ENCODE data around the gene CDH22. TPM values are rescaled to one million over a fixed set of nuclear protein-coding genes. Genes with fewer than 3 reads are reported as not detected.

Gene CDH22
- total RNA-seq, 1 experiment from 2014 or later = not detected

- ChIA-PET CTCF (no interaction called here), POLR2A (ENCODE audit: low non-redundant PET) (no interaction called here)
- BruUV-seq (replicated peaks) = no TSS peak
- TF ChIP-seq, protein P1, sequence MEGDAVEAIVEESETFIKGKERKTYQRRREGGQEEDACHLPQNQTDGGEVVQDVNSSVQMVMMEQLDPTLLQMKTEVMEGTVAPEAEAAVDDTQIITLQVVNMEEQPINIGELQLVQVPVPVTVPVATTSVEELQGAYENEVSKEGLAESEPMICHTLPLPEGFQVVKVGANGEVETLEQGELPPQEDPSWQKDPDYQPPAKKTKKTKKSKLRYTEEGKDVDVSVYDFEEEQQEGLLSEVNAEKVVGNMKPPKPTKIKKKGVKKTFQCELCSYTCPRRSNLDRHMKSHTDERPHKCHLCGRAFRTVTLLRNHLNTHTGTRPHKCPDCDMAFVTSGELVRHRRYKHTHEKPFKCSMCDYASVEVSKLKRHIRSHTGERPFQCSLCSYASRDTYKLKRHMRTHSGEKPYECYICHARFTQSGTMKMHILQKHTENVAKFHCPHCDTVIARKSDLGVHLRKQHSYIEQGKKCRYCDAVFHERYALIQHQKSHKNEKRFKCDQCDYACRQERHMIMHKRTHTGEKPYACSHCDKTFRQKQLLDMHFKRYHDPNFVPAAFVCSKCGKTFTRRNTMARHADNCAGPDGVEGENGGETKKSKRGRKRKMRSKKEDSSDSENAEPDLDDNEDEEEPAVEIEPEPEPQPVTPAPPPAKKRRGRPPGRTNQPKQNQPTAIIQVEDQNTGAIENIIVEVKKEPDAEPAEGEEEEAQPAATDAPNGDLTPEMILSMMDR (conservative IDR thresholded peaks at IDR 0.05; ENCODE audit: low read depth, low read length) = no peak
- TF ChIP-seq EZH2 (IDR thresholded peaks at IDR 0.05; ENCODE audit: borderline replicate concordance, low read depth, low read length, poor library complexity, severe bottlenecking) = no peak
- H3K9me3 ChIP-seq (ENCODE audit: low read depth, low read length, poor library complexity, severe bottlenecking) = no peaks in the 10 kb centered on the region
- DNase-seq (ENCODE audit: low spot score) = no peak
- intact Hi-C loops (cut with micrococcal nuclease; ENCODE audit: unreplicated experiment) = no loop called here
- H3K4me3 ChIP-seq (ENCODE audit: low read depth, low read length, poor library complexity, severe bottlenecking) = no peak overlapping the region
- no peaks in the 10 kb centered on the region for H3K36me3 ChIP-seq (ENCODE audit: insufficient read depth, low read length, poor library complexity, severe bottlenecking)
- no peaks in the 10 kb centered on the region for H3K4me1 ChIP-seq (ENCODE audit: insufficient read depth, low read length, poor library complexity, severe bottlenecking)
- peaks cover 27% of the 10 kb centered on the region for H3K27me3 ChIP-seq (replicated peaks; ENCODE audit: insufficient read depth, low read depth, low read length, poor library complexity)
- H3K27ac ChIP-seq (ENCODE audit: low read depth, low read length, poor library complexity, severe bottlenecking) = no peak overlapping the region
These were observed 85.7 kb downstream of the CDH22 start for GRCh38 chr20:46222521-46223007.

DNA sequence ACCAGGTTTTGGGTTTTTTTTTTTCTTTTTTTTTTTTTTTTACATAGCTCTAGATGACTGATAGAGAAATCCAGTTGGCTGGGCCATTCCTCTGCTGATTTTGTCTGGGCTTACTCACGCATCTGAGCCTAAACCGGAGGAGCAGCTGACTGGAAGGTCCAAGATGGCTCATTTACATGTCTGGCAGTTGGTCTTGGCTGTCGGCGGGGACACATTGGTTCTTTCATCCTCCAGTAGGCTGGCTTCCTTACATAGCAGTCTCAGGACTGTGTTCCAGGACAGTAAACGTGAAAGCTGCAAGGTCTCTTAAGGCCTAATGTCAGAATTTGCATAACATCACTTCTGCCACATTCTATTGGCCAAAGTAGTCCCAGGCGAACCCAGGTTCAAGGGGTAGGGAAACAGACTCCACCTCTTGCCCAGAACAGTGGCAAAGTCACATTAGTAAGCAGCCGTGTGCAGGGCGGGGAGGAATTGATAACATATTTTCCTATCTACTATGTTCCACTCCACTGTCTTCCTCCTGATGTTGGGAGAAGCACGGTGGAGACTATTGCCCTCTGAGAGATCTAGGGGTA, 87.0 kb downstream of the CDH22 start:
- no peaks in the 10 kb centered on the region for H3K4me1 ChIP-seq (ENCODE audit: insufficient read depth, low read length, poor library complexity, severe bottlenecking)
- H3K9me3 ChIP-seq (ENCODE audit: low read depth, low read length, poor library complexity, severe bottlenecking) = no peaks in the 10 kb centered on the region
- CTCF ChIA-PET = no interaction called here
- intact Hi-C loops (cut with micrococcal nuclease; ENCODE audit: unreplicated experiment) = no loop called here
- TF ChIP-seq, protein P1 (conservative IDR thresholded peaks at IDR 0.05; ENCODE audit: low read depth, low read length) = no peak
- no peak for TF ChIP-seq EZH2 (IDR thresholded peaks at IDR 0.05; ENCODE audit: borderline replicate concordance, low read depth, low read length, poor library complexity, severe bottlenecking)
- POLR2A ChIA-PET (ENCODE audit: low non-redundant PET) = no interaction called here
- no TSS peak for BruUV-seq (replicated peaks)
- H3K27me3 ChIP-seq (replicated peaks; ENCODE audit: insufficient read depth, low read depth, low read length, poor library complexity) = peaks cover 22% of the 10 kb centered on the region
- H3K4me3 ChIP-seq (ENCODE audit: low read depth, low read length, poor library complexity, severe bottlenecking) = no peak overlapping the region
- no peak for DNase-seq (ENCODE audit: low spot score)
- H3K27ac ChIP-seq (ENCODE audit: low read depth, low read length, poor library complexity, severe bottlenecking) = no peak overlapping the region
- no peaks in the 10 kb centered on the region for H3K36me3 ChIP-seq (ENCODE audit: insufficient read depth, low read length, poor library complexity, severe bottlenecking)

- no peaks in the 10 kb centered on the region for H3K4me1 ChIP-seq (ENCODE audit: insufficient read depth, low read length, poor library complexity, severe bottlenecking)
- no peak for TF ChIP-seq EZH2 (IDR thresholded peaks at IDR 0.05; ENCODE audit: borderline replicate concordance, low read depth, low read length, poor library complexity, severe bottlenecking)
- TF ChIP-seq, protein P1 (conservative IDR thresholded peaks at IDR 0.05; ENCODE audit: low read depth, low read length) = no peak
- POLR2A ChIA-PET (ENCODE audit: low non-redundant PET) = no interaction called here
- peaks cover 17% of the 10 kb centered on the region for H3K27me3 ChIP-seq (replicated peaks; ENCODE audit: insufficient read depth, low read depth, low read length, poor library complexity)
- no peak overlapping the region for H3K27ac ChIP-seq (ENCODE audit: low read depth, low read length, poor library complexity, severe bottlenecking)
- DNase-seq (ENCODE audit: low spot score) = no peak
- BruUV-seq (replicated peaks) = no TSS peak
- H3K4me3 ChIP-seq (ENCODE audit: low read depth, low read length, poor library complexity, severe bottlenecking) = no peak overlapping the region
- H3K36me3 ChIP-seq (ENCODE audit: insufficient read depth, low read length, poor library complexity, severe bottlenecking) = no peaks in the 10 kb centered on the region
- intact Hi-C loops (cut with micrococcal nuclease; ENCODE audit: unreplicated experiment) = no loop called here
- no peaks in the 10 kb centered on the region for H3K9me3 ChIP-seq (ENCODE audit: low read depth, low read length, poor library complexity, severe bottlenecking)
- CTCF ChIA-PET = no interaction called here
These were observed 87.7 kb downstream of the CDH22 start for GRCh38 chr20:46220455-46221207.

All from A673 (cell line).